NB4 (cell line): ENCODE data around the gene AASDHPPT.

Source experiments
- DNase-seq: peaks from one replicate; pipeline ENCODE4 v3.0.0; 2010; ENCODE audit warnings: low read depth
- H3K4me3 ChIP-seq: one replicate; pipeline ENCODE4 v1.5.1; 2011; ENCODE audit warnings: mild to moderate bottlenecking, low read depth, low read length, moderate library complexity
- CTCF ChIP-seq: IDR thresholded peaks from one replicate; pipeline ENCODE4 v1.5.1; 2012; ENCODE audit warnings: low read depth, low read length
- MAX ChIP-seq: IDR thresholded peaks from 2 replicates; pipeline ENCODE4 v1.6.1; 2011; ENCODE audit warnings: low read depth, low read length
- MYC ChIP-seq: IDR thresholded peaks from 2 replicates; pipeline ENCODE4 v1.6.1; 2011; ENCODE audit warnings: low read depth, low read length
- POLR2A ChIP-seq: IDR thresholded peaks from 2 replicates; pipeline ENCODE4 v1.6.1; 2011; ENCODE audit warnings: mild to moderate bottlenecking; ENCODE audit not compliant: insufficient read length; ENCODE audit errors: extremely low read depth

The AASDHPPT gene

GRCh38 chr11:106137061-106137460 is 59.6 kb downstream of the AASDHPPT start:
- TF ChIP-seq MYC (no peak), POLR2A (no peak), MAX (no peak), CTCF (no peak)
- no peak for DNase-seq
- no peak overlapping the region for H3K4me3 ChIP-seq

- no peak for TF ChIP-seq POLR2A
- TF ChIP-seq CTCF: no peak
- TF ChIP-seq MYC: no peak
- TF ChIP-seq MAX: no peak
- DNase-seq: no peak
- no peak overlapping the region for H3K4me3 ChIP-seq
Observed at GRCh38 chr11:106137758-106138157, 60.3 kb downstream of the AASDHPPT start.
